GM19397 (cell line): ENCODE results near the gene ARHGEF26.

Source experiments
- ATAC-seq: cut with Tn5 transposase; IDR thresholded peaks from one replicate; pipeline ENCODE4 v1.9.1; 2021; ENCODE audit warnings: mild to moderate bottlenecking, moderate library complexity; ENCODE audit not compliant: unreplicated experiment

Gene ARHGEF26

GRCh38 chr3:154247806-154248415 is 126.7 kb downstream of the ARHGEF26 start:
- no peak for ATAC-seq

GRCh38 chr3:154250291-154250690 is 129.1 kb downstream of the ARHGEF26 start:
- ATAC-seq: no peak

- ATAC-seq: no peak
Measured at GRCh38 chr3:154251610-154252009, 130.4 kb downstream of the ARHGEF26 start.

- ATAC-seq: peak; percentile 89
Measured at GRCh38 chr3:154252759-154253638, 131.8 kb downstream of the ARHGEF26 start.

- no peak for ATAC-seq
Measured at GRCh38 chr3:154254527-154254926, 133.3 kb downstream of the ARHGEF26 start.

- ATAC-seq: no peak
Measured at GRCh38 chr3:154273381-154273780, 152.2 kb downstream of the ARHGEF26 start.

- ATAC-seq: no peak
Measured at GRCh38 chr3:154274348-154274747, 153.2 kb downstream of the ARHGEF26 start.

GRCh38 chr3:154275292-154275691 is 154.1 kb downstream of the ARHGEF26 start:
- no peak for ATAC-seq

GRCh38 chr3:154275965-154276364 is 154.8 kb downstream of the ARHGEF26 start:
- no peak for ATAC-seq

- ATAC-seq: no peak
Measured at GRCh38 chr3:154280161-154280560, 159.0 kb downstream of the ARHGEF26 start.

GRCh38 chr3:154285221-154285620 is 164.0 kb downstream of the ARHGEF26 start:
- ATAC-seq: no peak

- no peak for ATAC-seq
Measured at GRCh38 chr3:154290187-154290586, 169.0 kb downstream of the ARHGEF26 start.

GRCh38 chr3:154294016-154294415 is 172.8 kb downstream of the ARHGEF26 start:
- no peak for ATAC-seq

- ATAC-seq: no peak
Measured at GRCh38 chr3:154301561-154301960, 180.4 kb downstream of the ARHGEF26 start.

GRCh38 chr3:154304116-154304786 is 183.1 kb downstream of the ARHGEF26 start:
- ATAC-seq: no peak

GRCh38 chr3:154304936-154305335 is 183.7 kb downstream of the ARHGEF26 start:
- peak; percentile 47 for ATAC-seq

- no peak for ATAC-seq
Measured at GRCh38 chr3:154307363-154307762, 186.2 kb downstream of the ARHGEF26 start.
